Smooth muscle cell of the coronary artery (primary cell): ENCODE results near the gene DGKB. TPM values are rescaled to one million over a fixed set of nuclear protein-coding genes. Genes with fewer than 3 reads are reported as not detected.

Experiments
- total RNA-seq: library from RNA; depleted of rRNA; stranded (reverse); fragments of >200 nt; gene quantifications from 2 replicates; pipeline ENCODE4 v1.2.3, GENCODE V29; 2014; ENCODE audit warnings: low replicate concordance

The DGKB gene
- total RNA-seq: 0.59 TPM in 1 of 2 replicates, not detected in the other

DNA sequence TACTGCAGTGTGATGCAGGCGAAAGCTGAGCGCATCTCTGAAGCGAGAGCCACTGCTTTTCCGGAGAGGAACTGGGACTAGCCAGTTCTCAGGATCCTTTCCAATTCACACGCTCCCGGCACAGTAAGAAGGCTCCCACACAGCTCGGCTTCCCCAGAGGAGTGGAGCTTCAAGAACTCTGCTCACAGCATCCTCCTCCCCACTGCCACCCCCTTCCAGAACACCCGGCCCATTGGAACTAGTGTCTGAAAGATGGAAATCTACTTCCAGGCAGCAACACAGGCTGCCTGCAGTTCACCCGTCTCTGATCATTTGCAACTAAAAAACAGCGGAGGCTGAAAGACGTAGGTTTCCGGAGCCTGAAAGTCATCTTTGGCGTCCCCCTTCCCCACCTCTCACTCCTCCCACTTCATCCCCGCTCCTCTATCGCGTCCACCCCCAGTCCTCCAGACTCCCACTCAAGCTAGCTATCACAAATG is at the start of gene DGKB:
Gene DGKB, minus strand, starts transcription at position 163 of the 479 bp plus-strand sequence.

